Measurements from ENCODE around the gene SPOCK3. TPM values are rescaled to one million over a fixed set of nuclear protein-coding genes. Genes with fewer than 3 reads are reported as not detected.
"Not testable (repeated sequence)": the region's sequence is repeated elsewhere in the genome, so short reads cannot be mapped to it uniquely, and the experiment has no call there.

SPOCK3 gene
- not detected in 2 replicates for polyA plus RNA-seq (2011; rRNA removed)
- not detected in 2 replicates for polyA minus RNA-seq (2011; rRNA and poly(A)+ RNA removed)

GRCh38 chr4:167234316-167234881 lies at the start of gene SPOCK3:
TSS of gene SPOCK3 (minus strand) at chr4:167234494.
- POLR2A ChIA-PET: no interaction called here
- Histone ChIP-seq H3K4me3 (ENCODE audit: low read depth, low read length) (peak within 1 kb of the TSS; percentile 11; the same call in 1 of the 2 replicates), H3K36me3 (ENCODE audit: control insufficient read depth, insufficient read depth, low read length) (no peaks in the 10 kb centered on the region), H3K27me3 (ENCODE audit: control insufficient read depth, insufficient read depth, low read length) (0 out of 2 replicates have a peak, but pooled peaks cover 3% of the 10 kb centered on the region)
- no peak for DNase-seq (ENCODE audit: low read depth)
- no peak for TF ChIP-seq CTCF (IDR thresholded peaks at IDR 0.05; ENCODE audit: insufficient read depth, low read depth, low read length)
- CTCF ChIA-PET: no interaction called here

DNA sequence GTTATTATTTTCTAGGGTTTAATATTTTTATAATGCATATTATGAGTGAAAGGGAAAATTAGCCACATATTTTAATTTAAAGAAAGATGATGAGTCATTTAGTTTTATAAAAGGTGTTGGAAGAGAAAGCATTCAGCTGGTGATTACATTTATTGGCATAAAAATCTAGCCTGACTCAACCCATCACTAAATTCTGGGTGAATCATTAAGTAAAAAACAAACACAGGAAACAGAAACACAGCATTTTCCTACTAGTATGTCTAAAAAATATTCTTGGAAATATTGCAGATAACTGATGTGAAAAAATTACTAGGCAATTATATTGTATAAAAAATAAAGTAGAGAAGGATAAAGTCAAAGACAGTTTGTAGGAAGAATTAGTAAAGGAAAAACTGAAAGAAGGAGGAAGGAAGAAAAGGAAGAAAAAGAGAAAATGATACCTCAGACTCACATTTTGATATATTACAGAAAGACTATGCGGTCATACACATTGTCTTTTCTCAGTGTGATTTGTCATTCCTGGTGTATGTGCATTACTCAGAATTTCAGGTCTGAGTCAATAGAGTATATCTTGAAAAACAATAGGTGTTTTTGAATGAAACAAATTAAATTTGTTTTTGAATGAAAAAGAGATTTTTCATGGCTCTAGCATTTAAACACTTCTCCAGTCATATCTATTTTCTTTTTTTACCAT lies 48.0 kb upstream of the SPOCK3 start:
- no peak overlapping the region for H3K4me3 ChIP-seq (ENCODE audit: low read depth, low read length)
- H3K36me3 ChIP-seq (ENCODE audit: control insufficient read depth, insufficient read depth, low read length): no peaks in the 10 kb centered on the region
- no peak for DNase-seq (ENCODE audit: low read depth)
- CTCF ChIA-PET: no interaction called here
- no peak for TF ChIP-seq CTCF (IDR thresholded peaks at IDR 0.05; ENCODE audit: insufficient read depth, low read depth, low read length)
- POLR2A ChIA-PET: no interaction called here
- no peaks in the 10 kb centered on the region for H3K27me3 ChIP-seq (ENCODE audit: control insufficient read depth, insufficient read depth, low read length)

DNA sequence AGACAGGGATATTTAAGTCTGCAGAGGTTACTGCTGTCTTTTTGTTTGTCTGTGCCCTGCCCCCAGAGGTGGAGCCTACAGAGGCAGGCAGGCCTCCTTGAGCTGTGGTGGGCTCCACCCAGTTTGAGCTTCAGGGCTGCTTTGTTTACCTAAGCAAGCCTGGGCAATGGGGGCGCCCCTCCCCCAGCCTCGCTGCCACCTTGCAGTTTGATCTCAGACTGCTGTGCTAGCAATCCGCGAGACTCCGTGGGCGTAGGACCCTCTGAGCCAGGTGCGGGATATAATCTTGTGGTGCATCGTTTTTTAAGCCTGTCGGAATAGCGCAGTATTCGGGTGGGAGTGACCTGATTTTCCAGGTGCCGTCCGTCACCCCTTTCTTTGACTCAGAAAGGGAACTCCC lies 47.3 kb upstream of the SPOCK3 start:
- H3K27me3 ChIP-seq (ENCODE audit: control insufficient read depth, insufficient read depth, low read length); H3K4me3 ChIP-seq (ENCODE audit: low read depth, low read length); CTCF ChIA-PET; H3K36me3 ChIP-seq (ENCODE audit: control insufficient read depth, insufficient read depth, low read length); POLR2A ChIA-PET; DNase-seq (ENCODE audit: low read depth): not testable (repeated sequence)

DNA sequence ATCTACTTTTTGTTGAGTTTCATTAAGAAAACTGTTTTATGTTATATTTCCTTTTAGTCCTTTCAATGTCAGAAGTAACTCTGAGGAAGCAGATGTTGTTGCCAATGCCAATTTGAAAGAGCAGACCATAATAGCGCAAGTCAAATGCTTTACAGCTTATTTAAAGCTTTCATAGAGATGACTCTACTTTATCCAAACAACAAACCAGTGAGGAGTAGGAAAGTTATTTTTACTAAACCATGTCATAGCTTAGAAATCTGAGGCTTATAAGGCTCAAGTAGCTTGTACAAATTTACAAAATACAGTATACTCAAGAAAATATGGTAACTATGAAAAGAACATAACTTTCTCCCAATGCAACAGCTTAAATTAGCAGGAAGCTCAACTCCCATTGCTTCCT lies 40.1 kb upstream of the SPOCK3 start:
- CTCF ChIA-PET: no interaction called here

DNA sequence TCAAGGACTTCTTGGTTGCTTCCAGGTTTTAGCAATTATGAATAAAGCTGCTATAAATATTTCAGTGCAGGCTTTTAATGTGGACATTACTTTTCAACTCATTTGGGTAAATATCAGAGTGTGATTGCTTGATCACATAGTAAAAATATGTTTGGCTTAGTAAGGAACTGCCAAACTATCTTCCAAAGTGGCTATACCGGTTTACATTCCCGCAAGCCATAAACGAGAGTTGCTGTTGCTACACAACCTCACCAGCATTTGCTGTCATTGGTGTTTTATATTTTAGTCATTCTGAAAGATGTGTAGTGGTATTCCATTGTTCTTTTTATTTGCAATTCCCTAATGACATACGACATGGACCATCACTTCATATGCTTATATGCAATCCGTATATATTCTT lies 30.9 kb upstream of the SPOCK3 start:
- CTCF ChIA-PET: no interaction called here
- POLR2A ChIA-PET: no interaction called here
- DNase-seq (ENCODE audit: low read depth): no peak
- Histone ChIP-seq H3K27me3 (ENCODE audit: control insufficient read depth, insufficient read depth, low read length) (no peaks in the 10 kb centered on the region), H3K4me3 (ENCODE audit: low read depth, low read length) (no peak overlapping the region), H3K36me3 (ENCODE audit: control insufficient read depth, insufficient read depth, low read length) (no peaks in the 10 kb centered on the region)
- TF ChIP-seq CTCF (IDR thresholded peaks at IDR 0.05; ENCODE audit: insufficient read depth, low read depth, low read length): no peak

More for the DNA sequence above, 40.1 kb upstream of the SPOCK3 start:
- POLR2A ChIA-PET: no interaction called here
- Histone ChIP-seq H3K4me3 (ENCODE audit: low read depth, low read length) (no peak overlapping the region), H3K36me3 (ENCODE audit: control insufficient read depth, insufficient read depth, low read length) (no peaks in the 10 kb centered on the region), H3K27me3 (ENCODE audit: control insufficient read depth, insufficient read depth, low read length) (no peaks in the 10 kb centered on the region)
- TF ChIP-seq CTCF (IDR thresholded peaks at IDR 0.05; ENCODE audit: insufficient read depth, low read depth, low read length): no peak
- DNase-seq (ENCODE audit: low read depth): no peak

- Histone ChIP-seq H3K4me3 (ENCODE audit: low read depth, low read length) (no peak overlapping the region), H3K36me3 (ENCODE audit: control insufficient read depth, insufficient read depth, low read length) (no peaks in the 10 kb centered on the region), H3K27me3 (ENCODE audit: control insufficient read depth, insufficient read depth, low read length) (no peaks in the 10 kb centered on the region)
- ChIA-PET CTCF (no interaction called here), POLR2A (no interaction called here)
- DNase-seq (ENCODE audit: low read depth): no peak
- TF ChIP-seq CTCF (IDR thresholded peaks at IDR 0.05; ENCODE audit: insufficient read depth, low read depth, low read length): no peak
Observed at GRCh38 chr4:167248271-167248670, 14.0 kb upstream of the SPOCK3 start.

All from BJ (cell line).